ENCODE results near the gene LRG1.

LRG1 gene

DNA sequence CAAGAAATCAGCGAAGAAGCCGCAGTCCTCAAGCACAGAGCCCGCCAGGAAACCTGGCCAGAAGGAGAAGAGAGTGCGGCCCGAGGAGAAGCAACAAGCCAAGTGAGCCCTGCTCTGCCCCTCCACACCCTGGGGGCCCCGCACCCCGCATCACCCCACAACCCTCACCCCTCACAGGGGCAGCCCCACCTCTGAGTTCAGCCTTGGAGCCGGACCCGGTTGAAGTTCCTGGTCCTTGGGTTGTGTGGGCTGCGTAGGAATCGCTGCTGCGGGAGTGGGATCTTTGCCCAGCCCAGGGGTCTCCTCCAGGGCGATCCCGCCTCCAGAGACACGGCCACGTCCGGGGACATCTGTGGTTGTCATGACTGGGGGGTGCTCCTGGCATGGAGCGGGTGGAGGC lies 43.5 kb downstream of the LRG1 start:
- no peaks in the 10 kb centered on the region for H3K4me1 ChIP-seq (ENCODE audit: control insufficient read depth, insufficient read depth, low read length)
- TF ChIP-seq ZBTB8A (tag by site-specific recombination; IDR thresholded peaks at IDR 0.05) = no peak
- TF ChIP-seq, protein P1, sequence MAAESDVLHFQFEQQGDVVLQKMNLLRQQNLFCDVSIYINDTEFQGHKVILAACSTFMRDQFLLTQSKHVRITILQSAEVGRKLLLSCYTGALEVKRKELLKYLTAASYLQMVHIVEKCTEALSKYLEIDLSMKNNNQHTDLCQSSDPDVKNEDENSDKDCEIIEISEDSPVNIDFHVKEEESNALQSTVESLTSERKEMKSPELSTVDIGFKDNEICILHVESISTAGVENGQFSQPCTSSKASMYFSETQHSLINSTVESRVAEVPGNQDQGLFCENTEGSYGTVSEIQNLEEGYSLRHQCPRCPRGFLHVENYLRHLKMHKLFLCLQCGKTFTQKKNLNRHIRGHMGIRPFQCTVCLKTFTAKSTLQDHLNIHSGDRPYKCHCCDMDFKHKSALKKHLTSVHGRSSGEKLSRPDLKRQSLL (tag by site-specific recombination; IDR thresholded peaks at IDR 0.05) = no peak
- TF ChIP-seq, protein P2, sequence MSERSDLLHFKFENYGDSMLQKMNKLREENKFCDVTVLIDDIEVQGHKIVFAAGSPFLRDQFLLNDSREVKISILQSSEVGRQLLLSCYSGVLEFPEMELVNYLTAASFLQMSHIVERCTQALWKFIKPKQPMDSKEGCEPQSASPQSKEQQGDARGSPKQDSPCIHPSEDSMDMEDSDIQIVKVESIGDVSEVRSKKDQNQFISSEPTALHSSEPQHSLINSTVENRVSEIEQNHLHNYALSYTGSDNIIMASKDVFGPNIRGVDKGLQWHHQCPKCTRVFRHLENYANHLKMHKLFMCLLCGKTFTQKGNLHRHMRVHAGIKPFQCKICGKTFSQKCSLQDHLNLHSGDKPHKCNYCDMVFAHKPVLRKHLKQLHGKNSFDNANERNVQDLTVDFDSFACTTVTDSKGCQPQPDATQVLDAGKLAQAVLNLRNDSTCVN (tag by site-specific recombination; optimal IDR thresholded peaks at IDR 0.05) = no peak
- TF ChIP-seq ZNF239 (tag by site-specific recombination; IDR thresholded peaks at IDR 0.05) = no peak
- TF ChIP-seq, protein P3, sequence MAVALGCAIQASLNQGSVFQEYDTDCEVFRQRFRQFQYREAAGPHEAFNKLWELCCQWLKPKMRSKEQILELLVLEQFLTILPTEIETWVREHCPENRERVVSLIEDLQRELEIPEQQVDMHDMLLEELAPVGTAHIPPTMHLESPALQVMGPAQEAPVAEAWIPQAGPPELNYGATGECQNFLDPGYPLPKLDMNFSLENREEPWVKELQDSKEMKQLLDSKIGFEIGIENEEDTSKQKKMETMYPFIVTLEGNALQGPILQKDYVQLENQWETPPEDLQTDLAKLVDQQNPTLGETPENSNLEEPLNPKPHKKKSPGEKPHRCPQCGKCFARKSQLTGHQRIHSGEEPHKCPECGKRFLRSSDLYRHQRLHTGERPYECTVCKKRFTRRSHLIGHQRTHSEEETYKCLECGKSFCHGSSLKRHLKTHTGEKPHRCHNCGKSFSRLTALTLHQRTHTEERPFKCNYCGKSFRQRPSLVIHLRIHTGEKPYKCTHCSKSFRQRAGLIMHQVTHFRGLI (tag by site-specific recombination; IDR thresholded peaks at IDR 0.05) = no peak
- TF ChIP-seq, protein P4, sequence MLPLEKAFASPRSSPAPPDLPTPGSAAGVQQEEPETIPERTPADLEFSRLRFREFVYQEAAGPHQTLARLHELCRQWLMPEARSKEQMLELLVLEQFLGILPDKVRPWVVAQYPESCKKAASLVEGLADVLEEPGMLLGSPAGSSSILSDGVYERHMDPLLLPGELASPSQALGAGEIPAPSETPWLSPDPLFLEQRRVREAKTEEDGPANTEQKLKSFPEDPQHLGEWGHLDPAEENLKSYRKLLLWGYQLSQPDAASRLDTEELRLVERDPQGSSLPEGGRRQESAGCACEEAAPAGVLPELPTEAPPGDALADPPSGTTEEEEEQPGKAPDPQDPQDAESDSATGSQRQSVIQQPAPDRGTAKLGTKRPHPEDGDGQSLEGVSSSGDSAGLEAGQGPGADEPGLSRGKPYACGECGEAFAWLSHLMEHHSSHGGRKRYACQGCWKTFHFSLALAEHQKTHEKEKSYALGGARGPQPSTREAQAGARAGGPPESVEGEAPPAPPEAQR (tag by site-specific recombination; IDR thresholded peaks at IDR 0.05) = no peak
- TF ChIP-seq SP2 (tag by site-specific recombination; IDR thresholded peaks at IDR 0.05) = no peak
- TF ChIP-seq, protein P5, sequence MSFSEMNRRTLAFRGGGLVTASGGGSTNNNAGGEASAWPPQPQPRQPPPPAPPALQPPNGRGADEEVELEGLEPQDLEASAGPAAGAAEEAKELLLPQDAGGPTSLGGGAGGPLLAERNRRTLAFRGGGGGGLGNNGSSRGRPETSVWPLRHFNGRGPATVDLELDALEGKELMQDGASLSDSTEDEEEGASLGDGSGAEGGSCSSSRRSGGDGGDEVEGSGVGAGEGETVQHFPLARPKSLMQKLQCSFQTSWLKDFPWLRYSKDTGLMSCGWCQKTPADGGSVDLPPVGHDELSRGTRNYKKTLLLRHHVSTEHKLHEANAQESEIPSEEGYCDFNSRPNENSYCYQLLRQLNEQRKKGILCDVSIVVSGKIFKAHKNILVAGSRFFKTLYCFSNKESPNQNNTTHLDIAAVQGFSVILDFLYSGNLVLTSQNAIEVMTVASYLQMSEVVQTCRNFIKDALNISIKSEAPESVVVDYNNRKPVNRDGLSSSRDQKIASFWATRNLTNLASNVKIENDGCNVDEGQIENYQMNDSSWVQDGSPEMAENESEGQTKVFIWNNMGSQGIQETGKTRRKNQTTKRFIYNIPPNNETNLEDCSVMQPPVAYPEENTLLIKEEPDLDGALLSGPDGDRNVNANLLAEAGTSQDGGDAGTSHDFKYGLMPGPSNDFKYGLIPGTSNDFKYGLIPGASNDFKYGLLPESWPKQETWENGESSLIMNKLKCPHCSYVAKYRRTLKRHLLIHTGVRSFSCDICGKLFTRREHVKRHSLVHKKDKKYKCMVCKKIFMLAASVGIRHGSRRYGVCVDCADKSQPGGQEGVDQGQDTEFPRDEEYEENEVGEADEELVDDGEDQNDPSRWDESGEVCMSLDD (tag by site-specific recombination; IDR thresholded peaks at IDR 0.05) = no peak
- no peak for TF ChIP-seq ZNF211 (tag by site-specific recombination; IDR thresholded peaks at IDR 0.05; ENCODE audit: low read depth)
- no peak for TF ChIP-seq ZNF624 (tag by site-specific recombination; IDR thresholded peaks at IDR 0.05)
- TF ChIP-seq, protein P6, sequence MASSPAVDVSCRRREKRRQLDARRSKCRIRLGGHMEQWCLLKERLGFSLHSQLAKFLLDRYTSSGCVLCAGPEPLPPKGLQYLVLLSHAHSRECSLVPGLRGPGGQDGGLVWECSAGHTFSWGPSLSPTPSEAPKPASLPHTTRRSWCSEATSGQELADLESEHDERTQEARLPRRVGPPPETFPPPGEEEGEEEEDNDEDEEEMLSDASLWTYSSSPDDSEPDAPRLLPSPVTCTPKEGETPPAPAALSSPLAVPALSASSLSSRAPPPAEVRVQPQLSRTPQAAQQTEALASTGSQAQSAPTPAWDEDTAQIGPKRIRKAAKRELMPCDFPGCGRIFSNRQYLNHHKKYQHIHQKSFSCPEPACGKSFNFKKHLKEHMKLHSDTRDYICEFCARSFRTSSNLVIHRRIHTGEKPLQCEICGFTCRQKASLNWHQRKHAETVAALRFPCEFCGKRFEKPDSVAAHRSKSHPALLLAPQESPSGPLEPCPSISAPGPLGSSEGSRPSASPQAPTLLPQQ (tag by site-specific recombination; IDR thresholded peaks at IDR 0.05) = no peak
- no peak for TF ChIP-seq ZNF146 (tag by site-specific recombination; IDR thresholded peaks at IDR 0.05)
- no peak for TF ChIP-seq ZBTB21 (tag by site-specific recombination; IDR thresholded peaks at IDR 0.05)
- TF ChIP-seq GLI2 (tag by site-specific recombination; IDR thresholded peaks at IDR 0.05; ENCODE audit: borderline replicate concordance, low read depth) = no peak
- H3K36me3 ChIP-seq (ENCODE audit: control insufficient read depth in 2 of 2, insufficient read depth in 1 of 2, low read length in 2 of 2) = peaks cover 28 to 85% of the 10 kb centered on the region in 2 experiments; a peak in 2 of 3 replicates
- no peak overlapping the region for H3K4me3 ChIP-seq (ENCODE audit: low read depth, low read length)
- POLR2A ChIA-PET = no interaction called here
- CTCF ChIA-PET = no interaction called here
- H3K9me3 ChIP-seq (ENCODE audit: control insufficient read depth, insufficient read depth, low read depth, low read length) = no peaks in the 10 kb centered on the region
- no peak overlapping the region for H3K27ac ChIP-seq (ENCODE audit: extremely low read depth, low read depth, low read length)

DNA sequence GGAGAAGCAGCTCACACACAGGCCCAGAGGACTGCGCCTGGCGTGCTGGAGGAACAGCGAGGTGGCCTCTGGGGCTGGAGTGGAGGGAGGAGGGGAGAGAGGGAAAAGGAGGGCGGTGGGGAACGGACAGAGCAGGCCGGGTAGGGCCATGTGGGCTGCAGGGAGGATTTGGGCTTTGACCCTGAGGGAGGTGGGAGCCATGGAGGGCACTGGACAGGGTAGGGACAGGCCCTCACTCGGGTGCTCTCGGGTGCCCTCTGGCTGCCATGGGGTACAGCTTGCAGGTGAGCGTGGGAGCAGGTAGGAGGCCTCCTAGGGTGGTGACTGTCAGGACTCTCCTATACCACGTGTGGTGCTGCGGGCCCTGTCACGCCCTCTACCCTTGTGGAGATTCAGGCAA lies 44.4 kb downstream of the LRG1 start:
- no peaks in the 10 kb centered on the region for H3K4me1 ChIP-seq (ENCODE audit: control insufficient read depth, insufficient read depth, low read length)
- H3K9me3 ChIP-seq (ENCODE audit: control insufficient read depth, insufficient read depth, low read depth, low read length) = no peaks in the 10 kb centered on the region
- ChIA-PET CTCF (interaction anchor here (0.5 to 1.9 kb wide), 5 partner anchors 65 to 287 kb away, joined by 3 to 6 read pairs (median 4); no protein-coding TSS in a partner anchor), POLR2A (interaction anchor here (0.6 to 1.3 kb wide), 2 partner anchors 24 to 28 kb away, joined by 3 to 4 read pairs; partner anchors contain the start of gene HDGFL2)
- peaks cover 32 to 83% of the 10 kb centered on the region in 2 experiments; a peak in 2 of 3 replicates for H3K36me3 ChIP-seq (ENCODE audit: control insufficient read depth in 2 of 2, insufficient read depth in 1 of 2, low read length in 2 of 2)
- no peak overlapping the region for H3K4me3 ChIP-seq (ENCODE audit: low read depth, low read length)
- H3K27ac ChIP-seq (ENCODE audit: extremely low read depth, low read depth, low read length) = no peak overlapping the region
- TF ChIP-seq ZNF624 (tag by site-specific recombination; IDR thresholded peaks at IDR 0.05) (no peak), GLIS2 (tag by site-specific recombination; IDR thresholded peaks at IDR 0.05) (0 out of 2 replicates have a peak, but pooled peaks have one; percentile 39), ZNF16 (tag by site-specific recombination; IDR thresholded peaks at IDR 0.05; ENCODE audit: low read depth) (peak; percentile 53; the same call in 1 of the 2 replicates), ZNF366 (tag by site-specific recombination; conservative IDR thresholded peaks at IDR 0.05) (peak; percentile 51), ZNF600 (tag by site-specific recombination; IDR thresholded peaks at IDR 0.05) (peak; percentile 65), ZNF404 (tag by site-specific recombination; IDR thresholded peaks at IDR 0.05) (no peak), ZNF785 (tag by site-specific recombination; IDR thresholded peaks at IDR 0.05) (no peak)
- TF ChIP-seq, protein P7, sequence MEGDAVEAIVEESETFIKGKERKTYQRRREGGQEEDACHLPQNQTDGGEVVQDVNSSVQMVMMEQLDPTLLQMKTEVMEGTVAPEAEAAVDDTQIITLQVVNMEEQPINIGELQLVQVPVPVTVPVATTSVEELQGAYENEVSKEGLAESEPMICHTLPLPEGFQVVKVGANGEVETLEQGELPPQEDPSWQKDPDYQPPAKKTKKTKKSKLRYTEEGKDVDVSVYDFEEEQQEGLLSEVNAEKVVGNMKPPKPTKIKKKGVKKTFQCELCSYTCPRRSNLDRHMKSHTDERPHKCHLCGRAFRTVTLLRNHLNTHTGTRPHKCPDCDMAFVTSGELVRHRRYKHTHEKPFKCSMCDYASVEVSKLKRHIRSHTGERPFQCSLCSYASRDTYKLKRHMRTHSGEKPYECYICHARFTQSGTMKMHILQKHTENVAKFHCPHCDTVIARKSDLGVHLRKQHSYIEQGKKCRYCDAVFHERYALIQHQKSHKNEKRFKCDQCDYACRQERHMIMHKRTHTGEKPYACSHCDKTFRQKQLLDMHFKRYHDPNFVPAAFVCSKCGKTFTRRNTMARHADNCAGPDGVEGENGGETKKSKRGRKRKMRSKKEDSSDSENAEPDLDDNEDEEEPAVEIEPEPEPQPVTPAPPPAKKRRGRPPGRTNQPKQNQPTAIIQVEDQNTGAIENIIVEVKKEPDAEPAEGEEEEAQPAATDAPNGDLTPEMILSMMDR (tag by site-specific recombination; IDR thresholded peaks at IDR 0.05) = peak; percentile 55; the same call in 1 of the 2 replicates
